Measurements from ENCODE around the gene UNC5B. TPM values are rescaled to one million over a fixed set of nuclear protein-coding genes. Genes with fewer than 3 reads are reported as not detected.
A peak's percentile ranks its signal among the peaks of the same experiment; 100 is the strongest.

The UNC5B gene
- total RNA-seq, 2 donors from 2014 or later: 0.08 TPM; not detected in 1

- H3K4me3 Mint-ChIP-seq: no peak overlapping the region
- no peak for DNase-seq (ENCODE audit: low spot score)
- peaks cover 0 to 2% of the 10 kb centered on the region in 2 donors for H3K27me3 Mint-ChIP-seq
- no peaks in the 10 kb centered on the region for H3K4me1 Mint-ChIP-seq (ENCODE audit: low read depth in 2 of 2)
- H3K27ac Mint-ChIP-seq: no peak overlapping the region
- ATAC-seq: no peak
- no peaks in the 10 kb centered on the region for H3K9me3 Mint-ChIP-seq
- H3K36me3 Mint-ChIP-seq: no peaks in the 10 kb centered on the region
These were observed 50.4 kb downstream of the UNC5B start for GRCh38 chr10:71262817-71263216.

GRCh38 chr10:71263376-71263775 is 51.0 kb downstream of the UNC5B start:
- H3K27me3 Mint-ChIP-seq: peaks cover 0 to 2% of the 10 kb centered on the region in 2 donors
- no peaks in the 10 kb centered on the region for H3K9me3 Mint-ChIP-seq
- no peak overlapping the region for H3K4me3 Mint-ChIP-seq
- no peaks in the 10 kb centered on the region for H3K36me3 Mint-ChIP-seq
- ATAC-seq (no peak), DNase-seq (ENCODE audit: low spot score) (no peak)
- no peaks in the 10 kb centered on the region for H3K4me1 Mint-ChIP-seq (ENCODE audit: low read depth in 2 of 2)
- no peak overlapping the region for H3K27ac Mint-ChIP-seq

GRCh38 chr10:71264345-71265200 is 52.2 kb downstream of the UNC5B start:
- Mint-ChIP-seq H3K9me3 (no peaks in the 10 kb centered on the region), H3K27ac (peak overlapping the region in 1 of 2 donors; percentile 54), H3K4me3 (no peak overlapping the region), H3K36me3 (no peaks in the 10 kb centered on the region), H3K4me1 (ENCODE audit: low read depth in 2 of 2) (peaks cover 0 to 1% of the 10 kb centered on the region in 2 donors), H3K27me3 (peaks cover 0 to 3% of the 10 kb centered on the region in 2 donors)
- DNase-seq (ENCODE audit: low spot score): no peak
- ATAC-seq: no peak

DNA sequence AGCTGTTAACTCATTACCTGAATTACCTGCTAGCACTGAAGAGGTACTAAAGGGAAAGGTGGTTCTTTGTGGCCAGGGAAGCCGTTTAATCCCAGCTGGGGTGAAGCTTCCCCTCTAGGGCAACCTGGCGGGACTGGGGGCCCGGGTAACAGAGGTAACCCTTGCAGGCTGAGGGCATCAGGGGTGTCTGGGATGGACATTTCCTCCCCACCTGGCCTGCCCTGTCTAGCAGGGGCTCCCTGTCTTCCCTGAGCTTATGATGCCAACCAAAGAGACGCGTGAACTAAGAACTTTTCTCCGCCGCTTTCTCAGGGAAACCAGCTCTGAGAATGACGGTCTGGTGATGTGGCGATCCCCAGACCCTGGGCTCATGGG is 52.8 kb downstream of the UNC5B start:
- Mint-ChIP-seq H3K9me3 (no peaks in the 10 kb centered on the region), H3K27me3 (peaks cover 0 to 5% of the 10 kb centered on the region in 2 donors), H3K36me3 (no peaks in the 10 kb centered on the region), H3K4me1 (ENCODE audit: low read depth in 2 of 2) (peaks cover 0 to 2% of the 10 kb centered on the region in 2 donors), H3K4me3 (no peak overlapping the region), H3K27ac (no peak overlapping the region)
- ATAC-seq (no peak), DNase-seq (ENCODE audit: low spot score) (no peak)

GRCh38 chr10:71265618-71266146 is 53.3 kb downstream of the UNC5B start:
- no peak overlapping the region for H3K4me3 Mint-ChIP-seq
- H3K27me3 Mint-ChIP-seq: peaks cover 0 to 5% of the 10 kb centered on the region in 2 donors
- no peak for ATAC-seq
- H3K36me3 Mint-ChIP-seq: no peaks in the 10 kb centered on the region
- H3K9me3 Mint-ChIP-seq: no peaks in the 10 kb centered on the region
- DNase-seq (ENCODE audit: low spot score): no peak
- no peak overlapping the region for H3K27ac Mint-ChIP-seq
- H3K4me1 Mint-ChIP-seq (ENCODE audit: low read depth in 2 of 2): peaks cover 0 to 2% of the 10 kb centered on the region in 2 donors

GRCh38 chr10:71266147-71266917 is 54.0 kb downstream of the UNC5B start:
- H3K36me3 Mint-ChIP-seq: no peaks in the 10 kb centered on the region
- H3K9me3 Mint-ChIP-seq: no peaks in the 10 kb centered on the region
- no peak overlapping the region for H3K4me3 Mint-ChIP-seq
- H3K4me1 Mint-ChIP-seq (ENCODE audit: low read depth in 2 of 2): peaks cover 0 to 2% of the 10 kb centered on the region in 2 donors
- no peak for DNase-seq (ENCODE audit: low spot score)
- no peak overlapping the region for H3K27ac Mint-ChIP-seq
- peaks cover 0 to 5% of the 10 kb centered on the region in 2 donors for H3K27me3 Mint-ChIP-seq
- ATAC-seq: no peak

- Mint-ChIP-seq H3K27ac (no peak overlapping the region), H3K36me3 (no peaks in the 10 kb centered on the region), H3K4me3 (no peak overlapping the region), H3K4me1 (ENCODE audit: low read depth in 2 of 2) (peaks cover 0 to 2% of the 10 kb centered on the region in 2 donors), H3K27me3 (peaks cover 0 to 5% of the 10 kb centered on the region in 2 donors), H3K9me3 (no peaks in the 10 kb centered on the region)
- DNase-seq (ENCODE audit: low spot score) (no peak), ATAC-seq (no peak)
These were observed 54.6 kb downstream of the UNC5B start for GRCh38 chr10:71266918-71267442.

GRCh38 chr10:71267508-71268240 is 55.3 kb downstream of the UNC5B start:
- Mint-ChIP-seq H3K27ac (no peak overlapping the region), H3K4me1 (ENCODE audit: low read depth in 2 of 2) (peaks cover 0 to 2% of the 10 kb centered on the region in 2 donors), H3K27me3 (peaks cover 0 to 5% of the 10 kb centered on the region in 2 donors), H3K4me3 (no peak overlapping the region), H3K36me3 (no peaks in the 10 kb centered on the region), H3K9me3 (no peaks in the 10 kb centered on the region)
- DNase-seq (ENCODE audit: low spot score) (no peak), ATAC-seq (no peak)

- H3K9me3 Mint-ChIP-seq: no peaks in the 10 kb centered on the region
- DNase-seq (ENCODE audit: low spot score): no peak
- peaks cover 0 to 2% of the 10 kb centered on the region in 2 donors for H3K4me1 Mint-ChIP-seq (ENCODE audit: low read depth in 2 of 2)
- no peak for ATAC-seq
- no peak overlapping the region for H3K27ac Mint-ChIP-seq
- H3K4me3 Mint-ChIP-seq: no peak overlapping the region
- peaks cover 0 to 5% of the 10 kb centered on the region in 2 donors for H3K27me3 Mint-ChIP-seq
- no peaks in the 10 kb centered on the region for H3K36me3 Mint-ChIP-seq
These were observed 55.9 kb downstream of the UNC5B start for GRCh38 chr10:71268247-71268691.

- ATAC-seq: no peak
- Mint-ChIP-seq H3K36me3 (no peaks in the 10 kb centered on the region), H3K4me3 (no peak overlapping the region), H3K4me1 (ENCODE audit: low read depth in 2 of 2) (peaks cover 0 to 2% of the 10 kb centered on the region in 2 donors), H3K27me3 (peaks cover 0 to 5% of the 10 kb centered on the region in 2 donors), H3K9me3 (no peaks in the 10 kb centered on the region), H3K27ac (no peak overlapping the region)
- no peak for DNase-seq (ENCODE audit: low spot score)
These were observed 56.4 kb downstream of the UNC5B start for GRCh38 chr10:71268758-71269157.

- no peak overlapping the region for H3K27ac Mint-ChIP-seq
These were observed 57.2 kb downstream of the UNC5B start for GRCh38 chr10:71269301-71270288.

More at GRCh38 chr10:71269301-71270288, 57.2 kb downstream of the UNC5B start:
- H3K36me3 Mint-ChIP-seq: no peaks in the 10 kb centered on the region
- ATAC-seq (no peak), DNase-seq (ENCODE audit: low spot score) (no peak)
- H3K4me3 Mint-ChIP-seq: no peak overlapping the region
- H3K9me3 Mint-ChIP-seq: no peaks in the 10 kb centered on the region
- H3K4me1 Mint-ChIP-seq (ENCODE audit: low read depth in 2 of 2): peaks cover 0 to 2% of the 10 kb centered on the region in 2 donors
- H3K27me3 Mint-ChIP-seq: peaks cover 0 to 5% of the 10 kb centered on the region in 2 donors

Data from natural killer cell treated with Interleukin-12 subunit alpha and Interleukin-12 subunit beta and Interleukin-15 and Interleukin-18, amount 100 ng/mL, for 72 hours (primary cell).